Measurements from ENCODE around the gene KRT7.

Gene KRT7

DNA sequence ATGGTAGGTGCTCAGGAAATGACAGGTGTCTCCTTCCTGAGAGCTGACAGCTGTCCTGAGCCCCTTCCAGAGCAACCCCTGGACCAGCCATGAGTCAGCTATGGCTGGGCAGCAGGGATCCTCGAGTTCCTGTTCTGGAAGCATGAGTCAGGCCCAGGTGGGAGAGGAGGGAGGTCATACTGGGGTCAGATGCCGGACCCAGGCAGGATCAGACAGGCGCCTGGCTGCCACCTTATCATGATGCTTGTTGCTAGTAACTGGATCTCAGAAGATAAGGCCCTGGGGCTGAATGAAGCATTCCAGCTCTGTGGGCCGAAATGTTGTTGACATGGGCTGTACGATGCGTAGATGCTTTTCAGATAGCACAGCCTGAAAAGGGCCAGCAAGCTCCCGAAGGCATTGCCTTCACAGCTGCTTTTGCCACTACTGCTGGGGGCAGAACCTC is 17.4 kb upstream of the KRT7 start:
- no peak overlapping the region for H3K4me3 ChIP-seq (ENCODE audit: insufficient read length, low read depth)
- TF ChIP-seq SUZ12 (IDR thresholded peaks at IDR 0.05; ENCODE audit: extremely low read depth, insufficient read depth, insufficient read length): no peak
- no peak for TF ChIP-seq YY1 (IDR thresholded peaks at IDR 0.05; ENCODE audit: insufficient read depth, insufficient read length)
- TF ChIP-seq ZNF274 (IDR thresholded peaks at IDR 0.05; ENCODE audit: low read depth, low read length): no peak
- no peak overlapping the region for H3K9ac ChIP-seq (ENCODE audit: insufficient read length, low read depth)
- H3K4me1 ChIP-seq (ENCODE audit: insufficient read depth, insufficient read length): peaks cover 20% of the 10 kb centered on the region
- H3K27me3 ChIP-seq (ENCODE audit: insufficient read depth, insufficient read length): no peaks in the 10 kb centered on the region
- no peak for DNase-seq (ENCODE audit: low read depth, low spot score)
- H3K36me3 ChIP-seq (ENCODE audit: insufficient read depth, insufficient read length, low read length): no peaks in the 10 kb centered on the region
- H3K9me3 ChIP-seq (ENCODE audit: insufficient read depth, low read length): no peaks in the 10 kb centered on the region

DNA sequence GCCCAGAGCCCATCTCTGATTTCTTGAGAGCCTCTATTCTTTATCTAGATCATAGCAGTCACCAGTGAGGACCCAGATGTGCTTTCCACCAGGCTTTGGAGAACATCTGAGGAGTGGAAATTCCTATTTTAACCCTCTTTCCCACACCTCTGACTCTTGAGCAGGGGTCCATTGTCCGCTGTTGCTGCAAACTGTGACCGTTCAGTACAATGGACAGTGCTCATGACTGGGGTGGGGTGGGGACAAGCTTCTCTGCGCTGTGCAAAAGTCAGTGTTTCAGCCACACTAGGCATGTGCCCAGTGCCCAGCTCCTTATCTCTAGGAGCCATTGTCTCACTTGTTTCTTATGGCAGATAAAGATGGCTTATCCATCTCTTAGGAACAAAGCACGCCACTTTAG is 16.9 kb upstream of the KRT7 start:
- Histone ChIP-seq H3K36me3 (ENCODE audit: insufficient read depth, insufficient read length, low read length) (no peaks in the 10 kb centered on the region), H3K9me3 (ENCODE audit: insufficient read depth, low read length) (no peaks in the 10 kb centered on the region), H3K4me1 (ENCODE audit: insufficient read depth, insufficient read length) (peaks cover 20% of the 10 kb centered on the region), H3K4me3 (ENCODE audit: insufficient read length, low read depth) (no peak overlapping the region), H3K27me3 (ENCODE audit: insufficient read depth, insufficient read length) (no peaks in the 10 kb centered on the region), H3K9ac (ENCODE audit: insufficient read length, low read depth) (no peak overlapping the region)
- no peak for DNase-seq (ENCODE audit: low read depth, low spot score)
- TF ChIP-seq YY1 (IDR thresholded peaks at IDR 0.05; ENCODE audit: insufficient read depth, insufficient read length) (no peak), ZNF274 (IDR thresholded peaks at IDR 0.05; ENCODE audit: low read depth, low read length) (no peak), SUZ12 (IDR thresholded peaks at IDR 0.05; ENCODE audit: extremely low read depth, insufficient read depth, insufficient read length) (no peak)

DNA sequence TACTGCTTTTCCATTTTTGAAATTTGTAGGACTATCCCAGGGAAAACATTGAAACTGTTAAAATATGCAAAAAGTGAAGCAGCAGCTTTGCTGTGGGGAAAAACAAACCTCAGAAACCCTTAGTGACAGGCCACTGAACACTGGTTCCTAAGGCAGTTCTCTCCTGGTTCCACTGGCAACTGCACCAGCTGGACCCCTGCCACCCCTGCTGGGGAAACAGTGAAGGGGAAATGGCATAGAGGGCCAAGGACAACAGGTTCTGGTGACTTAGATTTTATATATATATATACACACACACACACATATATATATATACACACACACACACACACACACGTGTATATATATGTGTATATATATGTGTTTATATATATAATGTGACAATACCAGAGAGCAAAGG is 16.2 kb upstream of the KRT7 start:
- H3K4me3 ChIP-seq (ENCODE audit: insufficient read length, low read depth): no peak overlapping the region
- H3K9me3 ChIP-seq (ENCODE audit: insufficient read depth, low read length): no peaks in the 10 kb centered on the region
- no peak overlapping the region for H3K9ac ChIP-seq (ENCODE audit: insufficient read length, low read depth)
- DNase-seq (ENCODE audit: low read depth, low spot score): no peak
- no peaks in the 10 kb centered on the region for H3K36me3 ChIP-seq (ENCODE audit: insufficient read depth, insufficient read length, low read length)
- no peak for TF ChIP-seq YY1 (IDR thresholded peaks at IDR 0.05; ENCODE audit: insufficient read depth, insufficient read length)
- no peak for TF ChIP-seq ZNF274 (IDR thresholded peaks at IDR 0.05; ENCODE audit: low read depth, low read length)
- TF ChIP-seq SUZ12 (IDR thresholded peaks at IDR 0.05; ENCODE audit: extremely low read depth, insufficient read depth, insufficient read length): no peak
- H3K27me3 ChIP-seq (ENCODE audit: insufficient read depth, insufficient read length): no peaks in the 10 kb centered on the region
- H3K4me1 ChIP-seq (ENCODE audit: insufficient read depth, insufficient read length): peaks cover 18% of the 10 kb centered on the region

DNA sequence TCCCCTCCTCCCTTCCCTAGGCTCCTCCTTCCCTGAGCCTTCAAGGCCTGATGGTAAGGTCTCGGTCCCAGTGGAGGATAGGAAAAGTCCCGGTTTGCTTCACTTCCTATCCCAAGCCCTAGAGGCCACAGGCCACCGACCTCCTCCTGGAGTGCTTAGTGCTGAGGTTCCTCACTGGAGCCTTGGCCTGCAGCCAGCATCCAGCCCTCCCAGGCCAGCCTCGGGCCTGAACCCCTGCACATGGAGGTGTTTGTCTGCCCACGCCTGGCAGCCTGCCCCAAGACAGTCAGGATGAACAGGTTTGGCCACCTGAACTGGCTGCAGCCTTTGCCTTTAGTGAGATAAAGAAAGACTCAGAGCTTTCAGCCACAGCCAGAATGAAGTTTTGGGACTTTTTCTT is 15.8 kb upstream of the KRT7 start:
- Histone ChIP-seq H3K4me3 (ENCODE audit: insufficient read length, low read depth) (no peak overlapping the region), H3K4me1 (ENCODE audit: insufficient read depth, insufficient read length) (peaks cover 16% of the 10 kb centered on the region), H3K9ac (ENCODE audit: insufficient read length, low read depth) (no peak overlapping the region), H3K27me3 (ENCODE audit: insufficient read depth, insufficient read length) (no peaks in the 10 kb centered on the region), H3K9me3 (ENCODE audit: insufficient read depth, low read length) (no peaks in the 10 kb centered on the region), H3K36me3 (ENCODE audit: insufficient read depth, insufficient read length, low read length) (no peaks in the 10 kb centered on the region)
- TF ChIP-seq ZNF274 (IDR thresholded peaks at IDR 0.05; ENCODE audit: low read depth, low read length) (no peak), YY1 (IDR thresholded peaks at IDR 0.05; ENCODE audit: insufficient read depth, insufficient read length) (no peak), SUZ12 (IDR thresholded peaks at IDR 0.05; ENCODE audit: extremely low read depth, insufficient read depth, insufficient read length) (no peak)
- no peak for DNase-seq (ENCODE audit: low read depth, low spot score)

DNA sequence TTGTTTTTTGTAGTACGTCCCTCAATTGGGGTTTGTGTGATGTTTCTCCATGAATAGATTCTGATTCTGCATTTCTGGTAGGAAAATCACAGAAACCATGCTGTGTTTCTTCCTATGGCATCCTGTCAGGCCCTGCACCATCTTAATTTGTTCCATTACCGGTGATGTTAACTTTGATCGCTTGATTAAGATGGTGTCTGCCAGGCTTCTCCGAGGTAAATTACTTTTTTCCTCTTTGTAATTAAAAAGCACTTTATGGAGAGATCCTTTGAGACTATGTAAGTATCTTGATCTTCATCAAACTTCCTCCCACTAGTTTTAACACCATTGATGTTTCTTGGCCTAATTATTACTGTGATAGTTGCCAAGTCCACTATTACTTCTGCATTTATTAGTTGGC is 15.0 kb upstream of the KRT7 start:
- DNase-seq (ENCODE audit: low read depth, low spot score): no peak
- no peak overlapping the region for H3K9ac ChIP-seq (ENCODE audit: insufficient read length, low read depth)
- no peaks in the 10 kb centered on the region for H3K9me3 ChIP-seq (ENCODE audit: insufficient read depth, low read length)
- TF ChIP-seq SUZ12 (IDR thresholded peaks at IDR 0.05; ENCODE audit: extremely low read depth, insufficient read depth, insufficient read length): no peak
- TF ChIP-seq YY1 (IDR thresholded peaks at IDR 0.05; ENCODE audit: insufficient read depth, insufficient read length): no peak
- no peaks in the 10 kb centered on the region for H3K36me3 ChIP-seq (ENCODE audit: insufficient read depth, insufficient read length, low read length)
- H3K4me1 ChIP-seq (ENCODE audit: insufficient read depth, insufficient read length): peaks cover 15% of the 10 kb centered on the region
- no peaks in the 10 kb centered on the region for H3K27me3 ChIP-seq (ENCODE audit: insufficient read depth, insufficient read length)
- no peak overlapping the region for H3K4me3 ChIP-seq (ENCODE audit: insufficient read length, low read depth)

DNA sequence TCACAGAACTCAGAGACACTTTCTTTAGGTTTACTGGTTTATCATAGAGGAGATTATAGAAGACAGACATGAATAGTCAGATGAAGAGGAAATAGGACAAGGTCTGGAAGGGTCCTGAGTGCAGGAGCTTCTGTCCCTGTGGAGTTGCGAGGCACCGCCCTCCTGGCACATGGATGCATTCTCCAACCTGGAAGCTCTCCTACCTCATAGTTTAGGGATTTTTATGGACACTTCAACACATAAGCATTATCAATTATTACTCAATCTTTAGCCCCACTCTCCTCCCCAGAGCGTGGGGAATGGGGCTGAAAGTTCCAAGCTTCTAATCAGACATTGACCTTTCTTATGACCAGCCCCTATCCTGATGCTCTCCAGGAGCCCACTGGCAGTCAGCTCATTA is 12.6 kb upstream of the KRT7 start:
- no peaks in the 10 kb centered on the region for H3K9me3 ChIP-seq (ENCODE audit: insufficient read depth, low read length)
- H3K36me3 ChIP-seq (ENCODE audit: insufficient read depth, insufficient read length, low read length): no peaks in the 10 kb centered on the region
- H3K4me3 ChIP-seq (ENCODE audit: insufficient read length, low read depth): no peak overlapping the region
- peaks cover 4% of the 10 kb centered on the region for H3K4me1 ChIP-seq (ENCODE audit: insufficient read depth, insufficient read length)
- no peak overlapping the region for H3K9ac ChIP-seq (ENCODE audit: insufficient read length, low read depth)
- H3K27me3 ChIP-seq (ENCODE audit: insufficient read depth, insufficient read length): no peaks in the 10 kb centered on the region
- no peak for DNase-seq (ENCODE audit: low read depth, low spot score)
- no peak for TF ChIP-seq SUZ12 (IDR thresholded peaks at IDR 0.05; ENCODE audit: extremely low read depth, insufficient read depth, insufficient read length)
- TF ChIP-seq ZNF274 (IDR thresholded peaks at IDR 0.05; ENCODE audit: low read depth, low read length): no peak
- TF ChIP-seq YY1 (IDR thresholded peaks at IDR 0.05; ENCODE audit: insufficient read depth, insufficient read length): no peak

DNA sequence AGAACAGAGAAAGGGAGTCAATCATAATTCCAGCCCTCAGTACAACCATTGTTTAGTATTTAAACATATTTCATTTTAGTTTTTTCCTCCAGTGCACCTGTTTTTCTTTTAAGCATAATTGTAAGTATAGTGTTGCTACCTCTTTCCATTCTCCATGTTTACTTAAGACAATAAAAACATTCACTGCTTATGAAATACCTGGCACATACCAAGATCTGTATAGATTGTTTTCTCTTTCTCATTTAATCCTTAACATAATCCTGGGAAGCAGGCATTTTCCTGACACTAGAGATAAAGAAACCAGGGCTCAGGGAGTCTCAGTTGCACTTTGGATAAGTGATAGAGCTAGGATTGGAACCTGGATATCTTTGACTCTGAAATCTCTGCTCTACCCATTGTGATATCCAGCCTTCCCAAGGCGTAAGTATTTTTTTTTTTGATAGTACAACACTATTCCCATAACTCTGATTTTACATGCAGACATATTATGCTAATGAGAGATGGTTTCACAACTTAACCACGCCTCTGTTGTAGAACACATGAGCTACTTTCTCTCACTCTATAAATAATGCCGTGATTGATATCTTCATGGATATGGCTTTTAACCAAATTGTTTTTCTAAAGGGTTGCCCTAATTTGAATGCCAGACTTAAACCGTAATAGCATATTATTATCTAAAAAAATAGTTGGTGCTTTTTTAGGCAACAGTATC is 11.8 kb upstream of the KRT7 start:
- DNase-seq (ENCODE audit: low read depth, low spot score): no peak
- no peaks in the 10 kb centered on the region for H3K4me1 ChIP-seq (ENCODE audit: insufficient read depth, insufficient read length)
- TF ChIP-seq YY1 (IDR thresholded peaks at IDR 0.05; ENCODE audit: insufficient read depth, insufficient read length) (no peak), ZNF274 (IDR thresholded peaks at IDR 0.05; ENCODE audit: low read depth, low read length) (no peak), SUZ12 (IDR thresholded peaks at IDR 0.05; ENCODE audit: extremely low read depth, insufficient read depth, insufficient read length) (no peak)
- no peak overlapping the region for H3K4me3 ChIP-seq (ENCODE audit: insufficient read length, low read depth)
- H3K27me3 ChIP-seq (ENCODE audit: insufficient read depth, insufficient read length): no peaks in the 10 kb centered on the region
- H3K9ac ChIP-seq (ENCODE audit: insufficient read length, low read depth): no peak overlapping the region
- H3K9me3 ChIP-seq (ENCODE audit: insufficient read depth, low read length): no peaks in the 10 kb centered on the region
- H3K36me3 ChIP-seq (ENCODE audit: insufficient read depth, insufficient read length, low read length): no peaks in the 10 kb centered on the region
